Fibroblast of skin of scalp (primary cell): ENCODE results near the gene LDLRAD4.
A peak's percentile ranks its signal among the peaks of the same experiment; 100 is the strongest.
"Not testable (repeated sequence)": the region's sequence is repeated elsewhere in the genome, so short reads cannot be mapped to it uniquely, and the experiment has no call there.

Experiments
- DNase-seq: peaks from one replicate; pipeline ENCODE4 v3.0.0-alpha.2; 2013

Gene LDLRAD4

GRCh38 chr18:13608024-13608562 lies 389.5 kb downstream of the LDLRAD4 start:
- DNase-seq: not testable (repeated sequence)

GRCh38 chr18:13608791-13609532 lies 390.4 kb downstream of the LDLRAD4 start:
- no peak for DNase-seq

- DNase-seq: no peak
These were observed 392.1 kb downstream of the LDLRAD4 start for GRCh38 chr18:13610555-13611141.

- DNase-seq: peak; percentile 18
These were observed 392.6 kb downstream of the LDLRAD4 start for GRCh38 chr18:13611142-13611600.

GRCh38 chr18:13611601-13612195 lies 393.1 kb downstream of the LDLRAD4 start:
- DNase-seq: peak; percentile 63

- no peak for DNase-seq
These were observed 393.8 kb downstream of the LDLRAD4 start for GRCh38 chr18:13612196-13612997.

GRCh38 chr18:13613099-13613498 lies 394.5 kb downstream of the LDLRAD4 start:
- no peak for DNase-seq

- DNase-seq: no peak
These were observed 395.3 kb downstream of the LDLRAD4 start for GRCh38 chr18:13613591-13614501.

- DNase-seq: no peak
These were observed 396.2 kb downstream of the LDLRAD4 start for GRCh38 chr18:13614641-13615288.

- peak; percentile 22 for DNase-seq
These were observed 396.9 kb downstream of the LDLRAD4 start for GRCh38 chr18:13615432-13615861.

GRCh38 chr18:13616041-13616440 lies 397.5 kb downstream of the LDLRAD4 start:
- no peak for DNase-seq

GRCh38 chr18:13616525-13617035 lies 398.0 kb downstream of the LDLRAD4 start:
- no peak for DNase-seq

GRCh38 chr18:13617826-13618515 lies 399.4 kb downstream of the LDLRAD4 start:
- DNase-seq: no peak

- DNase-seq: no peak
These were observed 400.3 kb downstream of the LDLRAD4 start for GRCh38 chr18:13618760-13619438.

- no peak for DNase-seq
These were observed 401.1 kb downstream of the LDLRAD4 start for GRCh38 chr18:13619505-13620205.

- no peak for DNase-seq
These were observed 401.7 kb downstream of the LDLRAD4 start for GRCh38 chr18:13620206-13620672.

- DNase-seq: no peak
These were observed 402.4 kb downstream of the LDLRAD4 start for GRCh38 chr18:13620818-13621445.

- no peak for DNase-seq
These were observed 402.9 kb downstream of the LDLRAD4 start for GRCh38 chr18:13621446-13621849.
